Chondrocyte (in vitro differentiated cells): ENCODE measurements around the gene NECAB3. TPM values are rescaled to one million over a fixed set of nuclear protein-coding genes. Genes with fewer than 3 reads are reported as not detected.

ENCODE experiments used
- DNase-seq: peaks from one replicate; pipeline ENCODE4 v3.0.0; 2021; ENCODE audit warnings: mixed read lengths, low spot score
- H3K27ac Mint-ChIP-seq: one replicate; pipeline ENCODE4 v1.8.0; 2021; ENCODE audit warnings: mild to moderate bottlenecking, moderate library complexity, mixed read lengths; ENCODE audit not compliant: unreplicated experiment
- H3K27me3 Mint-ChIP-seq: 2 replicates; pipeline ENCODE4 v1.8.0; 2021; ENCODE audit warnings: low read depth, mixed read lengths
- H3K36me3 Mint-ChIP-seq: 2 replicates; pipeline ENCODE4 v1.8.0; 2021; ENCODE audit warnings: low read depth, mixed read lengths
- H3K4me1 Mint-ChIP-seq: 2 replicates; pipeline ENCODE4 v1.8.0; 2021; ENCODE audit warnings: low read depth, mild to moderate bottlenecking, mixed read lengths
- H3K4me3 Mint-ChIP-seq: one replicate; pipeline ENCODE4 v1.8.0; 2021; ENCODE audit warnings: mild to moderate bottlenecking, moderate library complexity, mixed read lengths; ENCODE audit not compliant: unreplicated experiment
- H3K9me3 Mint-ChIP-seq: 2 replicates; pipeline ENCODE4 v1.8.0; 2021; ENCODE audit warnings: low read depth, mixed read lengths
- total RNA-seq: library from RNA; stranded (reverse); gene quantifications from 3 replicates; pipeline ENCODE4 v1.2.1, GENCODE V29; 2021
- TF ChIP-seq, protein P1 (sequence below): fragments of 200-600 bp; sonication (generic); IDR thresholded peaks from 2 replicates; pipeline ENCODE4 v1.5.0; 2021; ENCODE audit warnings: antibody characterized with exemption, mild to moderate bottlenecking, moderate library complexity

Gene NECAB3
- total RNA-seq, 1 donor from 2014 or later, result 32.5 TPM

DNA sequence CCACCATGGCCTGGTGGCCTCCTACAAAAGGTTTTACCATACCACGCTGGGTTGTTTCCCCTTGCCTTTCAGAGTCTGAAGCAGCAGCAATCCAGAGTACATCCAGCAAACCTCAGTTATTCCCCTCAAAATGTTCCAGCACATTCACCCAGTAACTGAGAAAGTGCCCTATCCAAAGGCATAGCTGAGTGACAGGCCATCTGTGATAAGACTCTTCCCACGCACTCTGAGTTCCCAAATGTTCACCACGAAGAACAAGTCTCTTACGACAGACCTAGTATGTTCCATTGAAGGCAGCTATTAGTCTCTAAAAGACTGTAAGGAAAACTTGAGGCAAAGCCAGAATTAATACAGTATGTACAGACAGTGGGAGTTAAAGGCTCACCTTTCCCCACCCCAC lies 43.7 kb downstream of the NECAB3 start:
- no peak overlapping the region for H3K27ac Mint-ChIP-seq
- H3K36me3 Mint-ChIP-seq, result peaks cover 54% of the 10 kb centered on the region
- no peak overlapping the region for H3K4me3 Mint-ChIP-seq
- no peaks in the 10 kb centered on the region for H3K4me1 Mint-ChIP-seq
- no peaks in the 10 kb centered on the region for H3K9me3 Mint-ChIP-seq
- TF ChIP-seq, protein P1, sequence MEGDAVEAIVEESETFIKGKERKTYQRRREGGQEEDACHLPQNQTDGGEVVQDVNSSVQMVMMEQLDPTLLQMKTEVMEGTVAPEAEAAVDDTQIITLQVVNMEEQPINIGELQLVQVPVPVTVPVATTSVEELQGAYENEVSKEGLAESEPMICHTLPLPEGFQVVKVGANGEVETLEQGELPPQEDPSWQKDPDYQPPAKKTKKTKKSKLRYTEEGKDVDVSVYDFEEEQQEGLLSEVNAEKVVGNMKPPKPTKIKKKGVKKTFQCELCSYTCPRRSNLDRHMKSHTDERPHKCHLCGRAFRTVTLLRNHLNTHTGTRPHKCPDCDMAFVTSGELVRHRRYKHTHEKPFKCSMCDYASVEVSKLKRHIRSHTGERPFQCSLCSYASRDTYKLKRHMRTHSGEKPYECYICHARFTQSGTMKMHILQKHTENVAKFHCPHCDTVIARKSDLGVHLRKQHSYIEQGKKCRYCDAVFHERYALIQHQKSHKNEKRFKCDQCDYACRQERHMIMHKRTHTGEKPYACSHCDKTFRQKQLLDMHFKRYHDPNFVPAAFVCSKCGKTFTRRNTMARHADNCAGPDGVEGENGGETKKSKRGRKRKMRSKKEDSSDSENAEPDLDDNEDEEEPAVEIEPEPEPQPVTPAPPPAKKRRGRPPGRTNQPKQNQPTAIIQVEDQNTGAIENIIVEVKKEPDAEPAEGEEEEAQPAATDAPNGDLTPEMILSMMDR, result no peak
- H3K27me3 Mint-ChIP-seq, result no peaks in the 10 kb centered on the region
- no peak for DNase-seq

- peaks cover 57% of the 10 kb centered on the region for H3K36me3 Mint-ChIP-seq
- TF ChIP-seq, protein P1, result no peak
- no peaks in the 10 kb centered on the region for H3K27me3 Mint-ChIP-seq
- no peak overlapping the region for H3K27ac Mint-ChIP-seq
- no peaks in the 10 kb centered on the region for H3K4me1 Mint-ChIP-seq
- no peaks in the 10 kb centered on the region for H3K9me3 Mint-ChIP-seq
- no peak for DNase-seq
- no peak overlapping the region for H3K4me3 Mint-ChIP-seq
These were observed 44.2 kb downstream of the NECAB3 start for GRCh38 chr20:33629979-33630378.

DNA sequence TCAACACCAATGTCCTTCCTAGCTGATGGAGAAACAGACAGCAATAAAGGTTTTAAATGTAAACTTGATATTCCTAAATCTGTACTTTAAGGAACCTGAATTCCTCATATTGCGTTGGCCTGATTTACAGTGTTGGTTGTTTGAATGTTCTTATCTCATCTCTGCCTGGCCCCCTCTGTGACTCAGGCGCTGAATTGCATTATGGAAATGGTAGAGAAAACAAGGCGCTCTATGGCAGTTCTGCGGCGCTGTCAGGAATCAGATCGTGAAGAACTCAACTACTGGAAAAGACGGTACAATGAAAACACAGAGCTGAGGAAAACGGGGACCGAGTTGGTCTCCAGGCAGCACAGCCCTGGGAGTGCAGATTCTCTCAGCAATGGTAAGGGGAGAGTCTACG lies 44.7 kb downstream of the NECAB3 start:
- TF ChIP-seq, protein P1, result no peak
- Mint-ChIP-seq H3K4me3 (no peak overlapping the region), H3K9me3 (no peaks in the 10 kb centered on the region), H3K27ac (no peak overlapping the region), H3K36me3 (peaks cover 56% of the 10 kb centered on the region), H3K27me3 (no peaks in the 10 kb centered on the region), H3K4me1 (no peaks in the 10 kb centered on the region)
- DNase-seq, result no peak

DNA sequence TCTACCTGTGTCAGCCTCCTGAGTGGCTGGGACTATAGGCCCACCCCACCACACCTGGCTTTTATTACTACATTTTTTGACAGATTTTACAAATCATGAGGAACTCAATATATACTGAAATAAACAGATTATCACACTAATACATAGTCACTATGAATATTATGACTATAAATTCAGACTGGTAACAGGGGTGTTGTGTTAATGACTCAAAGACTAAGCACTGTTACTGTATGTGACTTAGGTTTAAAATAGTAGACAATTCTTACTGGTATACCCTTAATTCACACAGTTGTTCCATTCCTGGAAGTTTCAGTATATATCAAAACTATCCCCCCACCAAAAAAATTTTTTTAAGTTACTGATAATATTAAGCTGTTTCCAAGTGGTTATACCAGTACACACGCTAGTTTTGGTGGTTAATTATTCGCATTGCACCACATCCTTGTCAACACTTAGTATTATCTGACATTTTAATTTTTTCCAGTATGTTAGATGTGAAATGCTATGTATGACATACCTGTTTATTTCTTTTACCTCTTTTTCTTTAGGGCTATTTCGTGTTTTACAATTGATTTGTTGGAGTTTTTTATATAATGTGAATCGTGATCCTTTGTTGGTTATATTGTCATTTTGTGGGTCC lies 46.5 kb downstream of the NECAB3 start:
- no peak overlapping the region for H3K4me3 Mint-ChIP-seq
- peaks cover 57% of the 10 kb centered on the region for H3K36me3 Mint-ChIP-seq
- H3K4me1 Mint-ChIP-seq, result no peaks in the 10 kb centered on the region
- no peak for DNase-seq
- TF ChIP-seq, protein P1, result no peak
- no peaks in the 10 kb centered on the region for H3K9me3 Mint-ChIP-seq
- H3K27me3 Mint-ChIP-seq, result no peaks in the 10 kb centered on the region
- no peak overlapping the region for H3K27ac Mint-ChIP-seq

DNA sequence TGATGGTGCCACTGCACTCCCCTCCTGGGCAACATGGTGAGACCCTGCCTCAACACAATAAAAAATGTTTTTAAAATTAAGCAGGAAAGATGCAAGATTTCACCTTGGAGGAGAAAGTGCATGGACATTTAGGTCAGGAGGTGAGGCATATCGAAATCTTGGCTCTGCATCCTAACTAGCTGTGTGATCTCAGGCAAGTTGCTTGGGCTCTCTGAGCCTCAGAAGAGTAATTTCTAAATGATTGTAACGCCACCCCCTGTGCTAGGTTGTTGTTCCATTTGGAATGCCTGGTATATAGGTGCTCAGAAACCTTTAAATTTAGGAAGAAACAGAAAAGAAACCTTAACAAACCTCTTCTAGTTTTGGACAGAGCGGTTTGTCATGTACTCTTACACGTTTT lies 48.0 kb downstream of the NECAB3 start:
- H3K27me3 Mint-ChIP-seq, result no peaks in the 10 kb centered on the region
- TF ChIP-seq, protein P1, result no peak
- H3K9me3 Mint-ChIP-seq, result no peaks in the 10 kb centered on the region
- H3K36me3 Mint-ChIP-seq, result peaks cover 53% of the 10 kb centered on the region
- H3K4me3 Mint-ChIP-seq, result no peak overlapping the region
- no peaks in the 10 kb centered on the region for H3K4me1 Mint-ChIP-seq
- no peak for DNase-seq
- H3K27ac Mint-ChIP-seq, result no peak overlapping the region
